Suprapubic skin (tissue), 4 donors: Measurements from ENCODE around the gene ABCC6. TPM values are rescaled to one million over a fixed set of nuclear protein-coding genes. Genes with fewer than 3 reads are reported as not detected.

Experiments used
- DNase-seq, 2 donors: peaks; one replicate each; pipeline ENCODE4 v3.0.0-alpha.2; 2019; ENCODE audit warnings: low spot score in 2 of 2
- H3K27ac ChIP-seq: fragments of 200-600 bp; sonication (generic); one replicate; pipeline ENCODE4 v1.5.1; 2019
- H3K27me3 ChIP-seq: fragments of 200-600 bp; sonication (generic); one replicate; pipeline ENCODE4 v1.5.1; 2019
- H3K36me3 ChIP-seq: fragments of 200-600 bp; sonication (generic); one replicate; pipeline ENCODE4 v1.5.1; 2019
- H3K4me1 ChIP-seq: fragments of 200-600 bp; sonication (generic); one replicate; pipeline ENCODE4 v1.5.1; 2019
- H3K4me3 ChIP-seq: fragments of 200-600 bp; sonication (generic); one replicate; pipeline ENCODE4 v1.5.1; 2019; ENCODE audit warnings: mild to moderate bottlenecking
- H3K9me3 ChIP-seq: fragments of 200-600 bp; sonication (generic); one replicate; pipeline ENCODE4 v1.5.1; 2019
- CTCF ChIP-seq, 2 donors: fragments of 200-600 bp in 1 of 2; fragments of 450-650 bp in 1 of 2; sonication (generic) in 1 of 2; IDR thresholded peaks; one replicate each; pipeline ENCODE4 v1.5.1; 2016 to 2019; ENCODE audit warnings: antibody characterized with exemption in 2 of 2, mild to moderate bottlenecking in 1 of 2, moderate library complexity in 1 of 2
- EP300 ChIP-seq: sonication (generic); formaldehyde crosslinking; IDR thresholded peaks from one replicate; pipeline ENCODE4 v1.6.1; 2017; ENCODE audit warnings: antibody characterized with exemption
- POLR2A ChIP-seq, 2 donors: fragments of 450-650 bp; IDR thresholded peaks; one replicate each; pipeline ENCODE4 v1.6.1; 2017; ENCODE audit warnings: antibody characterized with exemption in 2 of 2, mild to moderate bottlenecking in 2 of 2, moderate library complexity in 2 of 2
- POLR2AphosphoS5 ChIP-seq, 3 donors: sonication (generic); formaldehyde crosslinking; IDR thresholded peaks; one replicate each; pipeline ENCODE4 v1.6.1; 2017; ENCODE audit warnings: antibody characterized with exemption in 3 of 3
- WGBS: methylation state at CpG from one replicate; pipeline ENCODE4 v1.1.5; 2018; 5-methylcytosine and 5-hydroxymethylcytosine counted together
- total RNA-seq, 4 donors: library from RNA; depleted of rRNA; stranded (reverse); fragments of >200 nt; gene quantifications; one replicate each; pipeline ENCODE4 v1.1.0, GENCODE V29; 2016

Gene ABCC6
- total RNA-seq, 4 donors from 2014 or later, result 0.49 to 3.4 (median 1.2) TPM

- no peak overlapping the region for H3K27ac ChIP-seq
- no peaks in the 10 kb centered on the region for H3K9me3 ChIP-seq
- 94% methylated on average over 12 of the region's 13 CpGs for WGBS
- no peaks in the 10 kb centered on the region for H3K27me3 ChIP-seq
- H3K4me3 ChIP-seq, result no peak overlapping the region
- DNase-seq, result no peak
- H3K36me3 ChIP-seq, result no peaks in the 10 kb centered on the region
- H3K4me1 ChIP-seq, result no peaks in the 10 kb centered on the region
- no peak for TF ChIP-seq CTCF (IDR thresholded peaks at IDR 0.05)
- no peak for TF ChIP-seq POLR2A (IDR thresholded peaks at IDR 0.05)
- no peak for TF ChIP-seq EP300
- TF ChIP-seq POLR2AphosphoS5 (IDR thresholded peaks at IDR 0.05), result no peak
These were observed 34.5 kb downstream of the ABCC6 start for GRCh38 chr16:16188827-16189226.

DNA sequence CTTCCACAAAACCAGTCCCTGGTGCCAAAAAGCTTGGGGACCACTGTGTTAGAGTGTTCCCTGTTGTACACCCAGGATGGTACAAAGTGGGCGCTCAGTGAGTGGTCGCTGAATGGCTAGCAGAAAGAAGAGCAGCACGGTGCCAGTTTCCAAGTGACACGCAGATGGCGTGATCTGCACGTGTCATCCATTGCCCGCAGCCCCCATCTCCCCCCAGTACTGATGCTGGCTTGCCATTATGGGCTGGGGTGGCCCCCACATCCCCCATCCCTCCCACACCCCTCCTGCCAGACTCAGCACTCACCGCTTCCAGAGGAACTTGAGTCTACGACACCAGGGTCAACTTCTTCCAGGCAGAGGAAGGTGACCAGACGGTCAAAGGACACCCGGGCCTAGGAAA is 36.5 kb downstream of the ABCC6 start:
- no peak overlapping the region for H3K4me3 ChIP-seq
- H3K27me3 ChIP-seq, result peaks cover 5% of the 10 kb centered on the region
- H3K9me3 ChIP-seq, result no peaks in the 10 kb centered on the region
- 90% methylated on average over 11 of the region's 11 CpGs for WGBS
- no peak overlapping the region for H3K27ac ChIP-seq
- TF ChIP-seq CTCF (IDR thresholded peaks at IDR 0.05), result no peak
- TF ChIP-seq POLR2A (IDR thresholded peaks at IDR 0.05), result no peak
- TF ChIP-seq EP300, result no peak
- TF ChIP-seq POLR2AphosphoS5 (IDR thresholded peaks at IDR 0.05), result no peak
- no peaks in the 10 kb centered on the region for H3K4me1 ChIP-seq
- DNase-seq, result no peak
- no peaks in the 10 kb centered on the region for H3K36me3 ChIP-seq

DNA sequence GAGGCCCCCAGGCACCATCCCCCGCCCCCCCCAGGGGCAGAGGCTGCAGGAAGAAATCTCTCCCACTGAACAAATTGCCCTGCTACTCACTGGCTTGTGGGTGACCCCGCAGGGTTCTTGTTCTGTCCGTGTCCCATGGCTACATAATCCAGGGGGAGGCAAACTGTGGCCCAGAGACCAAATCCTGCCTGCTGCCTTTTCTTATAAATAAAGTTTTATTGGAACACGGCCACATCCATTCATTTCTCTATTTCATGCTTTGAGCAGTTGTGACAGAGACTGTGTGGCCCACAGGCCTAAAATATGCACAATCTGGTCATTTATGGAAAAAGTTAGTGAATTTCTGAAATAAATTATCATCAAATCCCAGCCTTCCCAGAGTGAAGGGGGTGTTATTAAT is 38.2 kb downstream of the ABCC6 start:
- no peaks in the 10 kb centered on the region for H3K9me3 ChIP-seq
- H3K4me1 ChIP-seq, result no peaks in the 10 kb centered on the region
- WGBS, result 87% methylated on average over 4 of the region's 4 CpGs
- peaks cover 5% of the 10 kb centered on the region for H3K27me3 ChIP-seq
- no peak for DNase-seq
- H3K36me3 ChIP-seq, result no peaks in the 10 kb centered on the region
- no peak overlapping the region for H3K27ac ChIP-seq
- H3K4me3 ChIP-seq, result no peak overlapping the region
- TF ChIP-seq POLR2A (IDR thresholded peaks at IDR 0.05) (no peak), CTCF (IDR thresholded peaks at IDR 0.05) (no peak)

DNA sequence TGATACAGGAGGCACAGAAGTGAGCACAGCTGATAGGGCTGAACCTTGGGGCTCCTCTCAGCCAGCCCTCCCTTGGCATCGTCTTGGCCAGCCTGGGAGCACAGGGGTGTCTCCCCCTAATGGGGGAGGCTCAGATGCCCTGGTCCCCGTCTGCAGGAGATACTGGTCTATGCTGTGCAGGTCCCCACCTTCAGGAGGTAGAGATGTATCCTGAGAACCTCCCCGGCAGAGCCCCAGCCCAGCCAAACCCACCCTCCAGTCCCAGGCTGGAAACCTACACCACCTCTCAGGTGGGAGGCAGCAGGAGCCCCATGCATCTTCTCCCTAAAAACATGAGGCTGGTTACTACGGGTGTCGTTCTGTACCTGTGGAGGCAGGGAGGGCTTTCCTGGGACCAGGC is 38.7 kb downstream of the ABCC6 start:
- Histone ChIP-seq H3K27ac (no peak overlapping the region), H3K4me3 (no peak overlapping the region), H3K4me1 (no peaks in the 10 kb centered on the region), H3K36me3 (no peaks in the 10 kb centered on the region), H3K9me3 (no peaks in the 10 kb centered on the region), H3K27me3 (peaks cover 5% of the 10 kb centered on the region)
- no peak for DNase-seq
- TF ChIP-seq CTCF (IDR thresholded peaks at IDR 0.05) (no peak), EP300 (no peak), POLR2AphosphoS5 (IDR thresholded peaks at IDR 0.05) (no peak), POLR2A (IDR thresholded peaks at IDR 0.05) (no peak)
- WGBS, result 83% methylated on average over 1 of the region's 5 CpGs

DNA sequence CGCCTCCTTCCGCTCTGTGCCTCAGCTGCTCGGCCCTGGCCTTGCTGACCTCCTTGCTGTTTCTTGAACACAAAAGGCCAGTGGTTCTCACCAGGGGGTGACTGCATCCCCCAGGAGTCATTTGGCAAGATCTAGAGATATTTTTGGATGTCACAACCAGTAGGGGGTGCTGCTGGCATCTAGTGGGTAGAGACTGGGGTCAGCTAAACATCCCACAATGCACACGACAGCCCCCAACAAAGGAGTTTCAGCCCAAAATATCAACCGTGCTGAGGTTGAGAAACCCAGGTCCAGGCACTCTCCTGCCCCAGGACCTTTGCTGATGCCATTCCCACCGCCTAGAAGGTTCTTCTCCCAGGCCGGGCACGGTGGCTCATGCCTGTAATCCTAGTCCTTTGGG is 39.7 kb downstream of the ABCC6 start:
- H3K27me3 ChIP-seq, result peaks cover 5% of the 10 kb centered on the region
- TF ChIP-seq EP300 (no peak), POLR2AphosphoS5 (IDR thresholded peaks at IDR 0.05) (no peak), CTCF (IDR thresholded peaks at IDR 0.05) (no peak), POLR2A (IDR thresholded peaks at IDR 0.05) (no peak)
- 81% methylated on average over 7 of the region's 8 CpGs for WGBS

More for the DNA sequence above, 39.7 kb downstream of the ABCC6 start:
- Histone ChIP-seq H3K36me3 (no peaks in the 10 kb centered on the region), H3K4me3 (no peak overlapping the region), H3K9me3 (no peaks in the 10 kb centered on the region), H3K4me1 (no peaks in the 10 kb centered on the region), H3K27ac (no peak overlapping the region)
- DNase-seq, result no peak
